ENCODE data around the gene CACNA1F. TPM values are rescaled to one million over a fixed set of nuclear protein-coding genes. Genes with fewer than 3 reads are reported as not detected.

CACNA1F gene
- total and polyA plus RNA-seq, 10 of the 15 experiments (the other 5 are each of a cell fraction or from before 2014, with no cell fraction given) = 0.01 to 0.32 (median 0.05) TPM; not detected in 5

- TF ChIP-seq FOXM1 (IDR thresholded peaks at IDR 0.05; ENCODE audit: low read depth, low read length) = no peak
- TF ChIP-seq CREM (IDR thresholded peaks at IDR 0.05; ENCODE audit: low read depth) = peak; percentile 44; the same call in 1 of the 2 replicates
- no peak for TF ChIP-seq HDAC2 (IDR thresholded peaks at IDR 0.05)
- TF ChIP-seq KAT2A (conservative IDR thresholded peaks at IDR 0.05; ENCODE audit: control insufficient read depth, low read depth, low read length) = 0 out of 2 replicates have a peak, but pooled peaks have one; percentile 21
- peak; percentile 92 for TF ChIP-seq POLR2A (IDR thresholded peaks at IDR 0.05; ENCODE audit: low read depth, low read length)
- 0 out of 2 replicates have a peak, but pooled peaks have one; percentile 42 for TF ChIP-seq ZNF24 (IDR thresholded peaks at IDR 0.05)
- peak; percentile 90 for TF ChIP-seq JUND (IDR thresholded peaks at IDR 0.05; ENCODE audit: low read depth, low read length)
- peak; percentile 18 for TF ChIP-seq BCL3 (IDR thresholded peaks at IDR 0.05; ENCODE audit: borderline replicate concordance, insufficient read depth, low read depth, low read length, poor library complexity, severe bottlenecking)
- peak; percentile 16 for TF ChIP-seq MEF2B (IDR thresholded peaks at IDR 0.05; ENCODE audit: partially characterized antibody, poor library complexity, severe bottlenecking)
- TF ChIP-seq SMARCA5 (IDR thresholded peaks at IDR 0.05) = no peak
- peak; percentile 53; the same call in 1 of the 2 replicates for TF ChIP-seq SIN3A (IDR thresholded peaks at IDR 0.05; ENCODE audit: low read depth, low read length)
- peak; percentile 47 for TF ChIP-seq KLF5 (IDR thresholded peaks at IDR 0.05; ENCODE audit: partially characterized antibody)
- TF ChIP-seq SMAD5 (IDR thresholded peaks at IDR 0.05; ENCODE audit: low read depth) = peak; percentile 54; the same call in 1 of the 2 replicates
- TF ChIP-seq MAX (IDR thresholded peaks at IDR 0.05; ENCODE audit: low read depth, low read length) = peak; percentile 32; the same call in 1 of the 2 replicates
- TF ChIP-seq IRF3 (IDR thresholded peaks at IDR 0.05) = peak; percentile 11; the same call in 1 of the 2 replicates
- no peak for TF ChIP-seq STAT1 (conservative IDR thresholded peaks at IDR 0.05)
- peak; percentile 77 for TF ChIP-seq POLR2AphosphoS5 (IDR thresholded peaks at IDR 0.05; ENCODE audit: low read length)
- peak; percentile 74; the same call in 1 of the 2 replicates for TF ChIP-seq LARP7 (IDR thresholded peaks at IDR 0.05)
- TF ChIP-seq IKZF1 (conservative IDR thresholded peaks at IDR 0.05) = peak; percentile 79
- no peak for TF ChIP-seq RBBP5 (conservative IDR thresholded peaks at IDR 0.05)
- no peak for TF ChIP-seq CBX3 (IDR thresholded peaks at IDR 0.05; ENCODE audit: borderline replicate concordance, low read depth)
- TF ChIP-seq NKRF (conservative IDR thresholded peaks at IDR 0.05) = peak; percentile 73
- TF ChIP-seq REST (IDR thresholded peaks at IDR 0.05; ENCODE audit: low read depth, low read length) = peak; percentile 98
Observed at GRCh38 chrX:49199906-49200771, 33.0 kb downstream of the CACNA1F start, which contains the start of gene SYP (continued).

All from GM12878 (cell line).